Measurements from ENCODE around the gene SRRM1. TPM values are rescaled to one million over a fixed set of nuclear protein-coding genes. Genes with fewer than 3 reads are reported as not detected.

Gene SRRM1
- total and polyA plus RNA-seq, 9 of the 15 experiments (the other 6 are each of a cell fraction or from before 2014, with no cell fraction given): 54.5 to 268 (median 115) TPM

DNA sequence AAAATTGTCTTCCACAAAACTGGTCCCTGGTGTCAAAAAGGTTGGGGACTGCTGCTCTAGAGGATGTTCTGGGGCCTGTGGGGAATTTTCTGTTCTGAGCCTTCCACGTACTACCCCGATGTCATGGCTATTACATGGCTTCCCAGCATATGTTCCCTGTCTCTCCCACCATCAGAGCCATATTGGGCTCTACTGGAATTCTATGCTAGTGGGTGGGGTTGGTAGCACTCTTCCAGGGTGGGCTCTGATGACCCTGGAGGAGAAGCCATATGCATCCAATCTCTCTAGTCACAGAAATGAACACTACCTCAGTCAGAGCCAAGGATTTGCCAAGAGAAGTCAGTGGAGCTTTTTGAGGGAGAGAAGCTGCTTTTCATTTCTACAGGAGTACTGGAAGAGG, 47.9 kb downstream of the SRRM1 start (continued):
- TF ChIP-seq GMEB1 (CRISPR knock-in tag; IDR thresholded peaks at IDR 0.05) (no peak), ZNF717 (CRISPR knock-in tag; IDR thresholded peaks at IDR 0.05) (no peak), SIN3A (IDR thresholded peaks at IDR 0.05; ENCODE audit: borderline replicate concordance in 2 of 2, control insufficient read depth in 1 of 2, low read depth in 2 of 2, low read length in 2 of 2) (no peak), HNRNPH1 (optimal IDR thresholded peaks at IDR 0.05; ENCODE audit: low read depth, low read length) (no peak)

GRCh38 chr1:24692351-24692980, 49.4 kb downstream of the SRRM1 start:
- Histone ChIP-seq H3K27me3 (ENCODE audit: control insufficient read depth in 2 of 2, insufficient read depth in 2 of 2, low read length in 2 of 2) (no peaks in the 10 kb centered on the region; a peak in 1 of 5 replicates), H3K36me3 (ENCODE audit: control insufficient read depth, insufficient read depth, low read length) (no peaks in the 10 kb centered on the region), H3K4me3 (no peak overlapping the region), H3K27ac (ENCODE audit: extremely low read depth, low read depth, low read length) (no peak overlapping the region), H3K9ac (ENCODE audit: insufficient read depth in 1 of 2, low read depth in 2 of 2, low read length in 2 of 2) (no peak overlapping the region), H3K4me1 (replicated peaks in 1 of 2; ENCODE audit: control insufficient read depth in 2 of 2, insufficient read depth in 2 of 2, low read length in 2 of 2) (peaks cover 13 to 26% of the 10 kb centered on the region in 2 experiments), H3K9me1 (ENCODE audit: control insufficient read depth, insufficient read depth, low read length) (no peaks in the 10 kb centered on the region), H3K4me2 (ENCODE audit: insufficient read depth, low read length) (no peak overlapping the region), H3K79me2 (ENCODE audit: control insufficient read depth, insufficient read depth, low read length) (no peaks in the 10 kb centered on the region), H3K9me3 (replicated peaks; ENCODE audit: control insufficient read depth, insufficient read depth, low read depth, low read length) (no peaks in the 10 kb centered on the region), H2AFZ (ENCODE audit: low read depth, low read length) (no peak overlapping the region), H4K20me1 (replicated peaks; ENCODE audit: control insufficient read depth, insufficient read depth, low read length) (no peaks in the 10 kb centered on the region)
- POLR2A ChIA-PET: interaction anchor here (1.0 kb wide), 1 partner anchor 53 kb away, joined by 5 read pairs; the partner anchor contains the start of gene CLIC4
- intact Hi-C loops (cut with micrococcal nuclease): loop anchor here (5.0 kb wide), 1 partner anchor 55 kb away; the partner anchor contains the start of gene CLIC4
- DNase-seq (ENCODE audit: extremely low read depth in 1 of 4, low spot score in 3 of 4) (no peak), ATAC-seq (no peak), FAIRE-seq (no peak)
- WGBS (ENCODE audit: insufficient coverage, low coverage, missing lambda C conversion rate): 58% methylated on average over 10 of the region's 10 CpGs
- in situ Hi-C loops (cut with MboI): no loop called here
- BruUV-seq (replicated peaks): no TSS peak
- TF ChIP-seq SREBF2 (CRISPR knock-in tag; IDR thresholded peaks at IDR 0.05): no peak
- no peak for TF ChIP-seq E4F1 (CRISPR knock-in tag; IDR thresholded peaks at IDR 0.05; ENCODE audit: borderline replicate concordance)
- peak in 1 of 2 experiments; percentile 69; a peak in 2 of 4 replicates for TF ChIP-seq SRF (CRISPR knock-in tag; IDR thresholded peaks at IDR 0.05)
- TF ChIP-seq ATF1 (CRISPR knock-in tag; IDR thresholded peaks at IDR 0.05): no peak
- TF ChIP-seq ATF1 (tag; IDR thresholded peaks at IDR 0.05): 0 out of 2 replicates have a peak, but pooled peaks have one; percentile 3
- TF ChIP-seq SOX6 (IDR thresholded peaks at IDR 0.05): no peak
- no peak for TF ChIP-seq ZNF76 (CRISPR knock-in tag; IDR thresholded peaks at IDR 0.05; ENCODE audit: borderline replicate concordance)
- 0 out of 2 replicates have a peak, but pooled peaks have one; percentile 20 for TF ChIP-seq ATF3 (IDR thresholded peaks at IDR 0.05)
- TF ChIP-seq ATF3 (CRISPR knock-in tag; conservative IDR thresholded peaks at IDR 0.05): no peak
- TF ChIP-seq ZNF583 (CRISPR knock-in tag; IDR thresholded peaks at IDR 0.05): no peak
- no peak for TF ChIP-seq PYGO2 (tag; IDR thresholded peaks at IDR 0.05)
- no peak for TF ChIP-seq CREM (IDR thresholded peaks at IDR 0.05; ENCODE audit: low read depth)
- CTCF ChIA-PET (ENCODE audit: low intra/inter-chr PET ratio): interaction anchor here (0.7 to 1.0 kb wide), 2 partner anchors 138 kb away, joined by 3 to 6 read pairs; no protein-coding TSS in a partner anchor
